HG03442 (cell line): ENCODE data around the gene TIMP3.

Experiments
- ATAC-seq: cut with Tn5 transposase; IDR thresholded peaks from one replicate; pipeline ENCODE4 v1.9.1; 2021; ENCODE audit warnings: mild to moderate bottlenecking, moderate library complexity; ENCODE audit not compliant: unreplicated experiment

The TIMP3 gene

DNA sequence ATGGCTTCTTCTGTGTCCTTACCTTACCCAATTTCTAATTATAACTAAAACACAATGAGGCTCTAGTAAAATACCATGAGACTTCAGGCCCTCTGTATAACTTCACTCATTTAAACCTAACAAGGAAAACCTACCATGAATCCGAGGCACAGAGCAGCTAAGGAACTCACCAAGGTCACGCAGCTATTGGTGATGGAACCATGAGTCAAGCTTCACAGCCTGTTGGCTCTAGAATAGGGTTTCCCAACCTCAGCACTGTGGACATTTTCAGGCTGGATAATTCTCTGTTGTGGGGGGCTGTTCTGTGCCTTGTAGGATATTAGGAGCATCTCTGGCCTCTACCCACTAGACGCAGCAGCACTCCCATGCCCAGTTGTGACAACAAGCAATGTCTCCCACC, 75.7 kb downstream of the TIMP3 start:
- ATAC-seq = no peak

DNA sequence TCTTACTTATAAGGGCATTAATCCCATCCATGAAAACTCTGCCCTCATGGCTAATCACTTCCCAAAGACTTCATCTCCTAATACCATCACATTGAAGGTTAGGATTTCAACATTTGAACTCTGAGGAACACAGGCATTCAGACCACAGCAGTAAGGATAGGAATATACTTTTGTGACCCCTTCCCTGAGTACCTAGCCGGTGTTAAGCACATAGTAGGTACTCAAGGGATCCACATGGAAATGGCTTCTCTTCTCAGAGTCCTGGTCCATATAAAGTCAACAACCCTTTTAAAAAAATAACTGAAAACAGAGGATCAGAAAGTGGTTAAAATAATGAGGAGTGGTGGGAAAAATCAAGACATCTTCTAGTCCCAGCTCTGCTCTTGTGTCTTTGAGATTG, 78.0 kb downstream of the TIMP3 start:
- no peak for ATAC-seq

DNA sequence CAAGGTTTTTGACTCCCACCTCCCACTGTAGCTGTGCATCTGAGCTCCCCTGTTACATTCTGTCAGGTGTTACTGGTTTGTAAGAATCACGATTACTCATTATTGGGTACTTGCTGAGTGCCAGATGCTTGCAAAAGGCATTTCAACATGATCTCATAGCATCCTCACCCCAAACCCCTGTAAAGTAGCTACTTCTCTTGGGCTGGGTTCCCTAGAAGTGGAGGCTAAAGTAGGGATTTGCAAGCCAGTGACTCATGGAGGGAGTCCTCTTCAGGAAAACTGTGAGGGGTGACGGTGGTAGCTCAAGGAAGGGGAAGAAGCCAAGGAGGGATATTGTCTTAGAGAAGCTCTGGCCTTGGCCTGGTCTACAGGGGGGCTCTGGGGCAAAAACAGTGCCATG, 78.6 kb downstream of the TIMP3 start:
- ATAC-seq = no peak

DNA sequence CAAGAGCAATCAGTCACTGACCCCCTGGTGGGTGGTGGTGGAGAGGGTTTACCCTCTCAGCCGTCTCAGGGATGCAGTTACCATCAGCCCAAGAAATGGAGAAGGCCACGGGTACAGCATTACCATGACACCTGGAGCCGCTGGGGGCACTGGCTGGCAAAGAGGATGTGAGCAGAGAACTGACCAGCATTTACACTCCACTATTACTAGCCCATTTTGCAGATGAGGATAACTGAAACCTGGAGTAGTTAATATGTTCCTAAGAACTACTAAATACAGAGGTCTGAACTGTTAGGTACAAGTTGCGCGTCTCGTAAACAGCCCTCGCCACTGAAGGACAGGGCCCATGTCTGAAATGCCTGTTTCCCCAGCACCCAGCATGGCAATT, 79.0 kb downstream of the TIMP3 start:
- ATAC-seq = no peak

DNA sequence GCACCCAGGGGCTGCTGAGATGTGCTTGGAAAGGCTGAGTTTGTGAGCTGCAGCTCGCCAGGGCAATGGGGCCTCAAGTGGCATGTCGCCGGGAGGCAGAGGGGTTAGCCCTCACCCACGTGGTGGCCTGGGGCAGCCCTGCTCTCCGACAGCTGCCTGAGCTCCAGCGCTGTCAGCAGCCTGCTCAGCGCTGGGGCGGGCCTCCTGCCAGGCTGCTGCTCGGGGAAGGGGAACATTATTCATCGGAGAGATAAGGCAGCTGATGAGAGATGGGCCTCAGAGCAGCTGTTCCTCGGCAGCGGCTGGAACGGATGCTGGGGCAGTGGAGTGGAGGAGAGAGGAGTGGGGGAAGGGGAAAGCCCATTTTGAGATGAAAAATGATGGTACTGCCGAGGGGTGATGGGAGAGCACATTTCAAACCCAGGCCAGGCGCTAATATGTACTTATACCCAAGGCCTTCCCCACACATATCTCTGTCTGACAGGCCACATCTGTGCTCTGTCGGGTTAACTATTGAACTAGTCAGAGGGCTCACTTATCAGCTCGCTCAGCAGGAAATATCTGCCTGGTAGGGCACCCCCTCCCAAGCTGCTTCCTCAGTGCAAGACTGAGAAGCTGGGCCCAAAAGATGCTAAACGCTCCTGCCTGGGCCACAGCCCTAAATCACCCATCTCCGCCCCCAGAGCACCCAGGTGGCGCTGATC, 79.5 kb downstream of the TIMP3 start:
- ATAC-seq = no peak

DNA sequence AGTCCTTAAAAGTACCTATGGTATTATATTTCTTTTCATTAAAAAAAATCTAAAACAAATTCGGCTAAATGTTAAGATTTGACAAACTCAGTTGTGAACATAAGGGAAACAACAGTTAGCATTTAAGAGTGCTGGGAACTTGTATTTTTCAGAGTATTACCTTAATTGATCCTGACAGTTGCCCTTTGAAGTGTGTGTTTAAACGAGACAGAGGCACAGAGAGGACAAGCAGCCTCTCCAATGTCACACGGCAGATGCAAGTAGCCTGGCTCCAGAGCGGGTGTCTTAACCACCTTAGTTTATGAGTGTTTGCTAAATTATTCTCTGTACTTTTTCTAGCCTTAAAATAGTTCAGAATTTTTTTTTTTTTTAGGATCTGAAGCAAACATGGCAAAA, 80.9 kb downstream of the TIMP3 start:
- no peak for ATAC-seq

DNA sequence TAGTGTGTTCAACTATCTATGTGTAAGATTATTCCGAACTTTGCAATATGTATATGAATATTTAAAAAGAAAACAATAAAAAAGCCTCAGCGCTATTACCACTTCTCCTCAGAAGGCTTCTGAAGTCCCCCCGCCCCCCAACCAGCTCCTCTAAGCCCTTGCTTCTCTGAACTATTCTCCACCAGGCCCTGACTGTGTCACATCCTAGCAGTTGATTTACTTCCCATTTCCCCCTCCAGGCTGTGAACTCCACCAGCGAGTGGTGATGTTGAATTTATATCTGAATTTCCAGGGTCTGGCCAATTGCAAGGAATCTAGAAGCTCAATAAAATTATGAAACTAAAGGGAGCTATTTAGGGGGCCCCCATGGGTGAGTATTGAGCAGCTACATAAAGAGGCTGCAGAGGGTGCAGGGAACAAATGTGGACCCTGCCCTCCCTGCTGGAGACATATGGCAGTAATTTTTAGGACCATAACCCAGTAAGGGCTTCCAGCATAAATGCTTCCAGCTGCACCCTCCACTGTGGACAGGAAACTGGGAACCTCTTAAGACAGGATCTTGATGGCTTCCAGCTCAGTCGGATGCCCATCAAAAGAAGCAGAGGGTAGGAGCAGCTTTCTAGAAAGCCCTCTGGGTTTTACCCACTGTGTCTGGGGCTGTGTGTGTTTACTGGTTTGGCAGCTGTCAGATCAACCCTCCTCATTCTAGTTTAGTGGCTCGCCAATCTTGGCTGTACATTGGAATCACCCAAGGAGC, 81.4 kb downstream of the TIMP3 start:
- ATAC-seq = no peak

DNA sequence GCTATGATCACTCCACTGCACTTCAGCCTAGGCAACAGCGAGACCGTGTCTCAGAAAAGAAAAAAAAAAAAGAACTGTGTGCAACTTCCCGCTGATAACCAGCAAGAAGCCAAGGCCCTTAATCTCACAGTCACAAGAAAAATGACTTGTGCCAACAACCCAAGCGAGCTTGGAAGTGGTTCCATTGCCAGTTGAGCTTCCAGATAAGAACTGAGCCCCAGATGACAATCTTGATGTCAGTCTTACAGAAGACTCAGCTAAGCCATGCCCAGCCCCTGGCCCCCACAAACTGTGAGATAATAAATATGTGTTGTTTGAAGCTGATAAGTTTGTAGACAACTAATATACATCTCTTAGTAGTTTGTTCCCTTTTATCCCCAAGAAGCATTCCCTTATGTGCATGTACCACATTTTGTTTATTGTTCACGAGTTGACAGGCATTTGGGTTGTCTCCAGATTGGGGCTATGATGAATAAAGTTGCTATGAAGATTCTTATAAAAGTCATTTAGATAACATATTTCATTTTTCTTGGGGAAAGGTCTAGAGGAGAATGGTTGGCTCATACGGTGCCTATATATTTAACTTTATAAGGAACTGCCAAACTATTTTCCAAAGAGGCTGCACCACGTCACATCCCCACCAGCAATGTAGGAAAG, 85.9 kb downstream of the TIMP3 start:
- no peak for ATAC-seq

DNA sequence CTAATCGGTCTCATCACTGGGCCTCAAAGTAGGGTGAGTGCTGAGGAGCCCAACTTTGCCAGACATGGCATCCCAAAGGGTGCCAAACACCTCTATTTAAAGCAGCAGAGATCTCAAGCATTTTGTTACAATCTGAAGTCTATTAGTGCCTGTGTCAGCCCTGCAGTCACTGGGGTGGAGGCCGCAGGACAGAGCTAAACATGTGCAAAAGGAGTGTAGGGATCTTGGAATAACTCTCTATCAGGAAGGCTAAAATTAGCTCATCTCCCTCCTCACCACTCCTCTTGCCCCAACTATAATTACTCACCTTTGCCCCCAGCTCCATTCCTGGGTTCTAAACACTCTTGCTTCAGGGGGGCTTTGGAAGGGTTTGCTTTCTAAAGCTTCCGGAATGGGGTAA, 87.5 kb downstream of the TIMP3 start:
- no peak for ATAC-seq

DNA sequence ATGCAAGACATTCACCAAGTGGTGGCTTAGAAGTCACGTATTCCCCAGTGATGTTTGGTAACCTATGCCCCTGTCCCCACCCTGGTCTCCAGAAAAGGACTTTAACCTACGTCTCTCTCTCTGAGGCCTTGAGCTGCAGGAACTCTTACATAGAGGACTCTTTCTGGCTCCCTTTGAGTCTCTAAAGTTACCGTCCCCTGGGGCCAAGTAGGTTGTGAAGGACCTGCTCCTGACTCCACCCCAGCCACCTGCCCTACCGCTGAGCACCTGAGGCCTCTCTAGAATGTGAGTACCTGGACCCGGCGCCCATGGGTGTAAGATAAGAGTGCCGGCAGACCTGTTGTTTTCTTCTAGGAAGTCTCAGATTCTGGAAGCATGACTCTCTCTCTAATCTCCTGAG, 95.4 kb downstream of the TIMP3 start:
- no peak for ATAC-seq

DNA sequence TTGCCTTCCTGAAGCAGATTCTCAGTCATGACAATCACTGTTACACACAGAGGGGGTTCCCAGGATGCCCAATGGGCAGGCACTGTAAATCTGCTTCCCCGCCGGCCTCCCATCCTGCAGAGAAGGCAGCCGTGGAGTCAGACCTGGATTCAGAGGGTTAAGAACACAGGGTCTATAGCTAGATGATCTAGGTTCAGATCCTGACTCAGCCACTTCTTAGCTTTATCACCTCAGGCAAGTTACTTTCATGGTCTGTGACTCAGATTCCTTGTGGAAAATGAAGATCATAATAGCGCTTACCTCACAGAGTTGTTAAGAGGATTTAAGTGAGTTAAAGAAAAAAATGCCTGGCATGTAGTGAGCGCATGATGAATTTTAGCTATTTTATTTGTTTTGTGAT, 95.9 kb downstream of the TIMP3 start:
- ATAC-seq = no peak

DNA sequence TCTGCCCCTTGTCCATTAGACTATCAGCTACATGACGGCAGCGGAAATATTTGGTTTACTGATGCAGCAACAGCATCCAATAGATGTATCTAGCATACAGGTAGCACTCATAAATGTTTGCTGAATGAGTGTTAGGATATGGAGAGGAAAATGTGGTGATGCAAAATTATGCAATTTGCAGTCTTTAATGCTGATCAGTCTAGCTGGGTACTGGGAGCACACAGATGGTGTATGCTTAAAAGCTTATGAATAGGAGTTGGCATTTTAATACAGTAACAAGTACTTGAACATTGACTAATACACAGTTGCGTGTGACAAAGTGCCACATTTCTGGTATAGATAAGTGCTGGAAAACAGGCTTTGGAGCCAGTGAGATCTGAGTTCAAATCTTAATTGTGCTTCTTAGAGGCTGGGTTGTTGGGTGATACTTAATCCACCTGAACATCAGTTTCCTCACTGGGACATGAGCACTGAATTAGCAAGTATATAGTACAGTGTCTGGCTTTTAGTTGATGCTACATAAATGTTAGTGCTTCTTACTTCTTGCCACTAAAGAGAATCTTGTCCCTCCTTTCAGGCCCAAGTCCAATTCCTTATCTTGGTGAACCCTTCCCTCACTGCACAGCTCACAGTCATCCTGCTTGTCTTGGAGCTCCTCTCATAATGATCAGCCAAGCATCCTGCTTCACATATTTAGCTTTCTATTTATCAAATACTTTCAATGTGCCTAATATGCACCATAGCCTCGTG, 99.6 kb downstream of the TIMP3 start:
- no peak for ATAC-seq

DNA sequence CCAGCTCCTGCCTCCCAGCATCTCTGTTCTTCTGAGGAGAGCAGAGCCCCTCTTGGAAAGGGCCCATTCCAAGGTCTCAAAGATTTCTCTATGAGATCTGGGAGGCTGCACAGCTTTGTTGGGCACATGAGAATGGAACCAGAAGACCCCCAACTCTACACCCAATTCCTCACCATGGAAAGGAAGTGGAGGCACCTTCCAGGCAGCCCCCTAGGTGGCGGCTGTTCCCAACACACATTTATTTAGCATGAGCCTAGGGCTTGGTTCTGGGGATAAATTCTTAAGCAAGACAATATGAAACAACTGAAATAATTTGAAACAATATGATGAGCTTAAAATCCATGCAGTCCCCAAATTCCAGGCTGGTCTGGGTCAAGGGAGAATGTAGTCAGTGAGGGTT, 100.4 kb downstream of the TIMP3 start:
- no peak for ATAC-seq

DNA sequence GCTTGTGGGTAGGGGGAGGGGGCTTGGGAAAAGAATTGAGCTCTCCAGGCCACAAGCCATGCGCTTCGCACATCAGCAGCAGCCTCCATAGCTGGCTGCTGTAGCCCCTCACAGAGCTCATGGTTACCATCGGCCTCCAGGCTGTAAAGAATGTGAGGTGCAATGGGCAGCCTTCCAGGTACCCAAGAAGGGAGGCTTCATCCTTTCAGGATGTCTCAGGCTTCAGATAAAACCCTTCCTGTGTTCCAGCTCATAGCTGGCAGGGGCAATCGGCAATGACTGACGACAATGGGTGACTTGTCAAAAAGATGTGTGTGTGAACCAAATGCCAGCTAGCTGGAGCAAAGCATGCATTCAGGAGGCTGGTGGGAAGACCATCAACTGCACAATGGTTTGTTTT, 102.0 kb downstream of the TIMP3 start:
- no peak for ATAC-seq

DNA sequence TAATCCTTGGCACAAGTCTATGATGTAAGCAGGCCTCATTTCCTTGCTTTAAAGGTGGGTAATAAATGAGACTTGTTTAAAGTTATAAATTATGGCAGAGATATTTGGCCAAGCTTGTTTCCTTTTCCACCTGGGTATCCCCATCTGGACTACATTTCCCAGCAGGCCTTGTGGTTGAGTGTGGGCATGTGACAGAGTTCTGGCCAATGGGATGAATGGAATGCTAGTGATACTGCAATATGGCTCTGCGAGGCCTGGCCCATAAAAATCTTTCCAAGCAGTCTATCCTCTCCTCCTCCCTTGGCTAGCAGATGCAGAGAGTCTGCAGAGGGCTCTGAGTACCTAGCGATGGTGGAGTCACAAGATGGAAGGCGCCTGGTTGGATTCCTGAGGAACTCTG, 102.5 kb downstream of the TIMP3 start:
- no peak for ATAC-seq

DNA sequence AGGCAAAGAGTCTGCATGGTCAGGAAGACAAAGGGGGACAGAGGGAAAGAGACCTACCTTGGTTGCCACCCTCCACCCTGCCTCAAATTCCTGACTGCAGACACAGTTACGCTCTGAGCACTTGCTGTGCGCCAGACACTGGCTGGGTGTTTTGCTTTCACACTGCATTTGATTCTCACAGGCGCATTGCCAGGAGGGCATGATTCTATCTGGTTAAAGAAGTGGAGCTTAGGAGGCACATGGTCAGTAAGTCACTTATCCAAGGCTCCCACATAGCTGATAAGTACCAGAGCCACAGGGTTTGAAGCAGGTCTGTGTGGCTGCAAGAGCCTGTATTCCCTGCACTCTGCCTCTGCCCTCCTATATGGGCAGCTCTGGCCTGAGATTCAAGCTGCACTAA, 103.9 kb downstream of the TIMP3 start:
- ATAC-seq = no peak

DNA sequence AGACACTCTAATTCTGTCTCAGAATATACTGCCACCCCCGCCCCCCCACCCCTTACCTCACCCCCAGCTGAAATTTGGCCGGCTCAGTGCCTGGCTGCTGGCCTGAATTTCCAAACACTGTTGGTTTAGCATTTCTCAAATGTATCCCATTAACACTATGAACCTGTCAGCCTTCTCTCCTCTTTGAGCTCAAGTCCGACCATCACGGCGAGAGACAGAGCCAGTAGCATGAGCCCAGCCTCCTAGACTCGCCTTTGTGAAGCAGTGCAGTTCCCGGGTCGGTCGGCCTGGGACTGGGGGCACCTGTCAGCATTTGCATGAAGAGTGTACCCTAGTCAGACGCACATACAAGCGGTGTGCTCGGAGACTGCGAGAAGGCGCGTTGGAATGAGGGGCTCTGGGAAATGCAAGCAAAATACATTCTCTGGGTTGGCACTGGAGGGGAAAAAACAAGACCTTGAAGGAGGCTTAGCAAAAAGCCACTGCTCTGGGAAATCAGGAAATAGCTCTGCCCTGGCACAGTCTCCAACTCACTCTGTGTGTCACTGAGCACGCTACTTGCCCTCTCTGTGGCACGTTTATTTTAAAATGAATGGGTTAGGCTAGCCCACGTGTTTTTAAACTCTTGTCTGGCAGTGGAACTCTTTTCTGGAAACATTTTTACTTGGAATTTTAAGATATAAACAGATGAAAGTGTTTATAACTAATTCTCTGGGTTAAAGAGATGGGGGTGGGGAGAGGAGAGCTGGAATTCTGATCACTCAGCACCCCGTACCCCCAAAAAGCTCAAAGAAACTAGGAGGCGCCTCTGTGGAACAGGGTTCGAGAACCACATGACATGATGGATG, 108.3 kb downstream of the TIMP3 start:
- ATAC-seq = no peak

DNA sequence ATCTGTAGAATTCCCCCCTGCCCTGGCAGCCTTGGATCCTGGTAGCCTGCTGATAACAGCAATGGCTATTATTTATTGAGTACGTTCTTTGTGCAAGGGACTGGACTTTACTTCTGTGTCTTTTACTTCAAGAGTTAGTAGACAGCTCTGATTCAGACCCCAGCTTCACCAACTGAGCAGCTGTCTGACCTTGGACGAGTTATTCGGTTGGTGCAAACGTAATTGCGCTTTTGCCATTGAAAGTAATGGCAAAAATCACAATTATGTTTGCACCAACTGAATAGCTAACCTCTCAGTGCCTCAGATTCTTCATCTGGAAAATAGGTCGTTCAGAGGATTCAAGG, 108.9 kb downstream of the TIMP3 start:
- no peak for ATAC-seq

DNA sequence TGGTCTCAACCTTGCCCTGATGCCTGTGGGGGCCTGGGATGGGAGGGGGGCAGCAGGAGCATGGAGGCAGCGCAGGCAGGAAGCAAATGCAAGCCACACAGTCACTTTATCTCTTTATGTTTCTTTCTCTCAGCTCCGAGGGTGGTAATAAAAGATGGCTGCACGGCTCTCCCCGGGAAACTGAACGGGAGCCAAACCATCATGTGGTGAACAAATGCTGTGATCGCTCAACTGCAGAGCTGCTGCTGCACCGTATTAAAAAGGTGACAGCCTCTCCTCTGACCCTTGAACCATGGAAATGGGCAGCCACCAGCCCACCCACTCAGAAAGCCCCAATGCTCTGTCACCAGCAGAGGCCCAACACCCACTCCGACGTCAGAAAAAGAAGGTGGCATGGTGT, 110.0 kb downstream of the TIMP3 start:
- ATAC-seq = no peak
